Measurements from ENCODE around the gene SOD3.

Gene SOD3

GRCh38 chr4:24765376-24765988 lies 29.9 kb upstream of the SOD3 start:
- Histone ChIP-seq H3K27me3 (ENCODE audit: control insufficient read depth, insufficient read depth, low read length) (no peaks in the 10 kb centered on the region), H3K4me3 (ENCODE audit: low read length) (no peak overlapping the region), H3K27ac (ENCODE audit: low read length) (no peak overlapping the region), H3K9me3 (ENCODE audit: control insufficient read depth, low read depth, low read length) (no peaks in the 10 kb centered on the region), H3K36me3 (ENCODE audit: control insufficient read depth, low read depth, low read length) (no peaks in the 10 kb centered on the region), H3K4me1 (ENCODE audit: control insufficient read depth, low read depth, low read length) (peaks cover 11% of the 10 kb centered on the region), H3K9ac (ENCODE audit: low read length) (no peak overlapping the region)

- no peaks in the 10 kb centered on the region for H3K36me3 ChIP-seq (ENCODE audit: control insufficient read depth, low read depth, low read length)
- no peak overlapping the region for H3K4me3 ChIP-seq (ENCODE audit: low read length)
- H3K9me3 ChIP-seq (ENCODE audit: control insufficient read depth, low read depth, low read length), result no peaks in the 10 kb centered on the region
- no peaks in the 10 kb centered on the region for H3K27me3 ChIP-seq (ENCODE audit: control insufficient read depth, insufficient read depth, low read length)
- peaks cover 11% of the 10 kb centered on the region for H3K4me1 ChIP-seq (ENCODE audit: control insufficient read depth, low read depth, low read length)
- no peak overlapping the region for H3K27ac ChIP-seq (ENCODE audit: low read length)
- H3K9ac ChIP-seq (ENCODE audit: low read length), result no peak overlapping the region
Observed at GRCh38 chr4:24768006-24768405, 27.4 kb upstream of the SOD3 start.

GRCh38 chr4:24768604-24769003 lies 26.8 kb upstream of the SOD3 start:
- no peaks in the 10 kb centered on the region for H3K27me3 ChIP-seq (ENCODE audit: control insufficient read depth, insufficient read depth, low read length)
- H3K27ac ChIP-seq (ENCODE audit: low read length), result no peak overlapping the region
- H3K4me1 ChIP-seq (ENCODE audit: control insufficient read depth, low read depth, low read length), result peaks cover 11% of the 10 kb centered on the region
- H3K4me3 ChIP-seq (ENCODE audit: low read length), result no peak overlapping the region
- H3K9me3 ChIP-seq (ENCODE audit: control insufficient read depth, low read depth, low read length), result no peaks in the 10 kb centered on the region
- no peaks in the 10 kb centered on the region for H3K36me3 ChIP-seq (ENCODE audit: control insufficient read depth, low read depth, low read length)
- H3K9ac ChIP-seq (ENCODE audit: low read length), result no peak overlapping the region

- Histone ChIP-seq H3K4me1 (ENCODE audit: control insufficient read depth, low read depth, low read length) (peaks cover 11% of the 10 kb centered on the region), H3K36me3 (ENCODE audit: control insufficient read depth, low read depth, low read length) (no peaks in the 10 kb centered on the region), H3K9me3 (ENCODE audit: control insufficient read depth, low read depth, low read length) (no peaks in the 10 kb centered on the region), H3K27me3 (ENCODE audit: control insufficient read depth, insufficient read depth, low read length) (no peaks in the 10 kb centered on the region), H3K9ac (ENCODE audit: low read length) (no peak overlapping the region), H3K27ac (ENCODE audit: low read length) (no peak overlapping the region), H3K4me3 (ENCODE audit: low read length) (no peak overlapping the region)
Observed at GRCh38 chr4:24769571-24769970, 25.8 kb upstream of the SOD3 start.

GRCh38 chr4:24770032-24770584 lies 25.3 kb upstream of the SOD3 start:
- Histone ChIP-seq H3K27me3 (ENCODE audit: control insufficient read depth, insufficient read depth, low read length) (no peaks in the 10 kb centered on the region), H3K27ac (ENCODE audit: low read length) (no peak overlapping the region), H3K9ac (ENCODE audit: low read length) (no peak overlapping the region), H3K9me3 (ENCODE audit: control insufficient read depth, low read depth, low read length) (no peaks in the 10 kb centered on the region), H3K4me1 (ENCODE audit: control insufficient read depth, low read depth, low read length) (peaks cover 11% of the 10 kb centered on the region), H3K36me3 (ENCODE audit: control insufficient read depth, low read depth, low read length) (no peaks in the 10 kb centered on the region), H3K4me3 (ENCODE audit: low read length) (no peak overlapping the region)

GRCh38 chr4:24770667-24771066 lies 24.7 kb upstream of the SOD3 start:
- Histone ChIP-seq H3K9me3 (ENCODE audit: control insufficient read depth, low read depth, low read length) (no peaks in the 10 kb centered on the region), H3K27me3 (ENCODE audit: control insufficient read depth, insufficient read depth, low read length) (no peaks in the 10 kb centered on the region), H3K27ac (ENCODE audit: low read length) (no peak overlapping the region), H3K4me3 (ENCODE audit: low read length) (no peak overlapping the region), H3K36me3 (ENCODE audit: control insufficient read depth, low read depth, low read length) (no peaks in the 10 kb centered on the region), H3K9ac (ENCODE audit: low read length) (no peak overlapping the region), H3K4me1 (ENCODE audit: control insufficient read depth, low read depth, low read length) (peaks cover 11% of the 10 kb centered on the region)

- Histone ChIP-seq H3K27me3 (ENCODE audit: control insufficient read depth, insufficient read depth, low read length) (no peaks in the 10 kb centered on the region), H3K4me1 (ENCODE audit: control insufficient read depth, low read depth, low read length) (peaks cover 11% of the 10 kb centered on the region), H3K9ac (ENCODE audit: low read length) (no peak overlapping the region), H3K4me3 (ENCODE audit: low read length) (no peak overlapping the region), H3K9me3 (ENCODE audit: control insufficient read depth, low read depth, low read length) (no peaks in the 10 kb centered on the region), H3K27ac (ENCODE audit: low read length) (no peak overlapping the region), H3K36me3 (ENCODE audit: control insufficient read depth, low read depth, low read length) (no peaks in the 10 kb centered on the region)
Observed at GRCh38 chr4:24771241-24771640, 24.1 kb upstream of the SOD3 start.

- Histone ChIP-seq H3K27me3 (ENCODE audit: control insufficient read depth, insufficient read depth, low read length) (no peaks in the 10 kb centered on the region), H3K27ac (ENCODE audit: low read length) (no peak overlapping the region), H3K9ac (ENCODE audit: low read length) (no peak overlapping the region), H3K36me3 (ENCODE audit: control insufficient read depth, low read depth, low read length) (no peaks in the 10 kb centered on the region), H3K4me3 (ENCODE audit: low read length) (no peak overlapping the region), H3K4me1 (ENCODE audit: control insufficient read depth, low read depth, low read length) (peaks cover 11% of the 10 kb centered on the region), H3K9me3 (ENCODE audit: control insufficient read depth, low read depth, low read length) (no peaks in the 10 kb centered on the region)
Observed at GRCh38 chr4:24772061-24772705, 23.2 kb upstream of the SOD3 start.

GRCh38 chr4:24772952-24773351 lies 22.4 kb upstream of the SOD3 start:
- no peak overlapping the region for H3K9ac ChIP-seq (ENCODE audit: low read length)
- peaks cover 11% of the 10 kb centered on the region for H3K4me1 ChIP-seq (ENCODE audit: control insufficient read depth, low read depth, low read length)
- H3K27ac ChIP-seq (ENCODE audit: low read length), result no peak overlapping the region
- H3K36me3 ChIP-seq (ENCODE audit: control insufficient read depth, low read depth, low read length), result no peaks in the 10 kb centered on the region
- H3K9me3 ChIP-seq (ENCODE audit: control insufficient read depth, low read depth, low read length), result no peaks in the 10 kb centered on the region
- no peak overlapping the region for H3K4me3 ChIP-seq (ENCODE audit: low read length)
- H3K27me3 ChIP-seq (ENCODE audit: control insufficient read depth, insufficient read depth, low read length), result no peaks in the 10 kb centered on the region

- Histone ChIP-seq H3K4me3 (ENCODE audit: low read length) (no peak overlapping the region), H3K9ac (ENCODE audit: low read length) (no peak overlapping the region), H3K27me3 (ENCODE audit: control insufficient read depth, insufficient read depth, low read length) (no peaks in the 10 kb centered on the region), H3K4me1 (ENCODE audit: control insufficient read depth, low read depth, low read length) (peaks cover 7% of the 10 kb centered on the region), H3K9me3 (ENCODE audit: control insufficient read depth, low read depth, low read length) (no peaks in the 10 kb centered on the region), H3K36me3 (ENCODE audit: control insufficient read depth, low read depth, low read length) (no peaks in the 10 kb centered on the region), H3K27ac (ENCODE audit: low read length) (no peak overlapping the region)
Observed at GRCh38 chr4:24774452-24774851, 20.9 kb upstream of the SOD3 start.

- no peaks in the 10 kb centered on the region for H3K27me3 ChIP-seq (ENCODE audit: control insufficient read depth, insufficient read depth, low read length)
- H3K36me3 ChIP-seq (ENCODE audit: control insufficient read depth, low read depth, low read length), result no peaks in the 10 kb centered on the region
- H3K4me1 ChIP-seq (ENCODE audit: control insufficient read depth, low read depth, low read length), result peaks cover under 1% of the 10 kb centered on the region
- no peak overlapping the region for H3K4me3 ChIP-seq (ENCODE audit: low read length)
- no peak overlapping the region for H3K27ac ChIP-seq (ENCODE audit: low read length)
- no peak overlapping the region for H3K9ac ChIP-seq (ENCODE audit: low read length)
- no peaks in the 10 kb centered on the region for H3K9me3 ChIP-seq (ENCODE audit: control insufficient read depth, low read depth, low read length)
Observed at GRCh38 chr4:24775032-24775605, 20.3 kb upstream of the SOD3 start.

- Histone ChIP-seq H3K36me3 (ENCODE audit: control insufficient read depth, low read depth, low read length) (no peaks in the 10 kb centered on the region), H3K27me3 (ENCODE audit: control insufficient read depth, insufficient read depth, low read length) (no peaks in the 10 kb centered on the region), H3K4me3 (ENCODE audit: low read length) (no peak overlapping the region), H3K9ac (ENCODE audit: low read length) (no peak overlapping the region), H3K9me3 (ENCODE audit: control insufficient read depth, low read depth, low read length) (no peaks in the 10 kb centered on the region), H3K4me1 (ENCODE audit: control insufficient read depth, low read depth, low read length) (no peaks in the 10 kb centered on the region), H3K27ac (ENCODE audit: low read length) (no peak overlapping the region)
Observed at GRCh38 chr4:24775750-24776149, 19.6 kb upstream of the SOD3 start.

All from iPS-18a (cell line).